Loucy (cell line): ENCODE data around the gene PLEKHG4B.

Source experiments
- H2AFZ ChIP-seq: fragments of 200-600 bp; sonication (generic); 2 replicates; pipeline ENCODE4 v1.6.0; 2016; ENCODE audit warnings: antibody characterized with exemption, mild to moderate bottlenecking, low read length, moderate library complexity
- H3F3A ChIP-seq: fragments of 200-600 bp; 2 replicates; pipeline ENCODE4 v1.6.0; 2016; ENCODE audit warnings: antibody characterized with exemption, low read depth, mild to moderate bottlenecking
- H3K27me3 ChIP-seq: fragments of 200-600 bp; sonication (generic); 2 replicates; pipeline ENCODE4 v1.6.1; 2014; ENCODE audit warnings: low read length, mild to moderate bottlenecking; ENCODE audit not compliant: insufficient read depth, poor library complexity, severe bottlenecking
- H3K36me3 ChIP-seq: fragments of 200-600 bp; sonication (generic); 2 replicates; pipeline ENCODE4 v1.6.1; 2016; ENCODE audit warnings: low read length; ENCODE audit not compliant: insufficient read depth
- H3K4me1 ChIP-seq: fragments of 200-600 bp; sonication (generic); 2 replicates; pipeline ENCODE4 v1.5.1; 2014; ENCODE audit warnings: low read length, mild to moderate bottlenecking; ENCODE audit not compliant: insufficient read depth, poor library complexity, severe bottlenecking
- H3K4me2 ChIP-seq: fragments of 200-600 bp; sonication (generic); 2 replicates; pipeline ENCODE4 v1.6.0; 2014; ENCODE audit warnings: antibody characterized with exemption, low read length, low read depth, mild to moderate bottlenecking; ENCODE audit not compliant: poor library complexity, severe bottlenecking
- H3K4me3 ChIP-seq: fragments of 200-600 bp; sonication (generic); 2 replicates; pipeline ENCODE4 v1.5.1; 2014; ENCODE audit warnings: low read length, mild to moderate bottlenecking, mixed read lengths; ENCODE audit not compliant: poor library complexity, severe bottlenecking
- H3K79me2 ChIP-seq: fragments of 200-600 bp; sonication (generic); 2 replicates; pipeline ENCODE4 v1.6.1; 2014; ENCODE audit warnings: low read length; ENCODE audit not compliant: insufficient read depth
- H3K9ac ChIP-seq: fragments of 200-600 bp; sonication (generic); 2 replicates; pipeline ENCODE4 v1.6.0; 2014; ENCODE audit warnings: mild to moderate bottlenecking, low read depth, low read length, moderate library complexity; ENCODE audit not compliant: poor library complexity, severe bottlenecking
- H3K9me2 ChIP-seq: fragments of 200-600 bp; sonication (generic); replicated peaks from 2 replicates; pipeline ENCODE4 v1.6.1; 2016; ENCODE audit warnings: low read depth, low read length, mixed read lengths
- H3K9me3 ChIP-seq: fragments of 200-600 bp; sonication (generic); 2 replicates; pipeline ENCODE4 v1.6.1; 2014; ENCODE audit warnings: mild to moderate bottlenecking, antibody characterized with exemption, low read length, low read depth; ENCODE audit not compliant: insufficient read depth
- H4K20me1 ChIP-seq: fragments of 200-600 bp; sonication (generic); 2 replicates; pipeline ENCODE4 v1.6.0; 2014; ENCODE audit warnings: antibody characterized with exemption, low read length, mild to moderate bottlenecking; ENCODE audit not compliant: insufficient read depth, poor library complexity, severe bottlenecking
- EZH2phosphoT487 ChIP-seq: fragments of 200-600 bp; IDR thresholded peaks from 2 replicates; pipeline ENCODE4 v1.6.1; 2018; ENCODE audit warnings: antibody characterized with exemption, mild to moderate bottlenecking, moderate library complexity, borderline replicate concordance
- TF ChIP-seq, protein P1 (sequence below): fragments of 200-600 bp; sonication (generic); conservative IDR thresholded peaks from 2 replicates; pipeline ENCODE4 v1.5.1; 2014; ENCODE audit warnings: mild to moderate bottlenecking, antibody characterized with exemption, low read length

PLEKHG4B gene

DNA sequence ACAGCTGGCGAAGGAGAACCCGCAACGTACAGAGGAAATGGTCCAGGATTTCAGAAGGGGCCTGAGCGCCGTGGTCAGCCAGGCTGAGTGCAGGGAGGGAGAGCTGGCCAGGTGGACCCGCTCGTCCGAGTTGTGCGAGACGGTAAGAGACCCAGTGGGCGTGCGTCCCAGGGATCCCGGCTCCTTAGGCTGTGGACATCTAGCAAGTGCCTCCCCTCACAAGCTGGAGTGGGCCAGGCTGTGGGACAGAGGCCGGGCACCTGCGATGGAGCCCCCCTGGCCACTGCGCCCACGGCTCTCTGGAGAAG, 69.8 kb downstream of the PLEKHG4B start:
- no peaks in the 10 kb centered on the region for H3K9me3 ChIP-seq
- H3F3A ChIP-seq, result no peaks in the 10 kb centered on the region; the same call in 1 of the 2 replicates
- no peaks in the 10 kb centered on the region for H3K36me3 ChIP-seq
- H3K9ac ChIP-seq, result no peak overlapping the region
- H3K27me3 ChIP-seq, result no peaks in the 10 kb centered on the region
- no peak overlapping the region for H3K4me2 ChIP-seq
- no peak overlapping the region for H3K4me3 ChIP-seq
- no peaks in the 10 kb centered on the region for H4K20me1 ChIP-seq
- H3K79me2 ChIP-seq, result no peaks in the 10 kb centered on the region
- TF ChIP-seq, protein P1, sequence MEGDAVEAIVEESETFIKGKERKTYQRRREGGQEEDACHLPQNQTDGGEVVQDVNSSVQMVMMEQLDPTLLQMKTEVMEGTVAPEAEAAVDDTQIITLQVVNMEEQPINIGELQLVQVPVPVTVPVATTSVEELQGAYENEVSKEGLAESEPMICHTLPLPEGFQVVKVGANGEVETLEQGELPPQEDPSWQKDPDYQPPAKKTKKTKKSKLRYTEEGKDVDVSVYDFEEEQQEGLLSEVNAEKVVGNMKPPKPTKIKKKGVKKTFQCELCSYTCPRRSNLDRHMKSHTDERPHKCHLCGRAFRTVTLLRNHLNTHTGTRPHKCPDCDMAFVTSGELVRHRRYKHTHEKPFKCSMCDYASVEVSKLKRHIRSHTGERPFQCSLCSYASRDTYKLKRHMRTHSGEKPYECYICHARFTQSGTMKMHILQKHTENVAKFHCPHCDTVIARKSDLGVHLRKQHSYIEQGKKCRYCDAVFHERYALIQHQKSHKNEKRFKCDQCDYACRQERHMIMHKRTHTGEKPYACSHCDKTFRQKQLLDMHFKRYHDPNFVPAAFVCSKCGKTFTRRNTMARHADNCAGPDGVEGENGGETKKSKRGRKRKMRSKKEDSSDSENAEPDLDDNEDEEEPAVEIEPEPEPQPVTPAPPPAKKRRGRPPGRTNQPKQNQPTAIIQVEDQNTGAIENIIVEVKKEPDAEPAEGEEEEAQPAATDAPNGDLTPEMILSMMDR, result no peak
- TF ChIP-seq EZH2phosphoT487, result no peak
- H2AFZ ChIP-seq, result no peak overlapping the region
- H3K9me2 ChIP-seq, result no peaks in the 10 kb centered on the region
- H3K4me1 ChIP-seq, result peaks cover 35% of the 10 kb centered on the region

DNA sequence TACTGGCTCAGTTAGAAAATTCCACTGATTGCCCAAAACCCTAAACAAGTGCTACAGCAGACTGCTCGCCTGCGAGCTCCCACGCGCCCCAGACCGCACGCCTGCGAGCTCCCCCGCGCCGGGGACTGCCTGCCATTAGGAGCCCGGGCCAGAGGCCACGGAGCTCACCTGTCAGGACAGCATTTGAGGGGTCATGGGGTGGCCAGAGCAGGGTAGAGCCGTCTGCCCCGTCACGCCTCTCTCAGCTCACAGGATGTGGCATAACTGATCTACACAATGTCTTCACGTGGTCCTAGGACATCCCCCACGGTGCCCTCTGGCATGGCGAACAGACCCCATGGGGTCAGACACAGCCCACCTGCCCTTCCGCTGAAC, 70.2 kb downstream of the PLEKHG4B start:
- H2AFZ ChIP-seq, result no peak overlapping the region

DNA sequence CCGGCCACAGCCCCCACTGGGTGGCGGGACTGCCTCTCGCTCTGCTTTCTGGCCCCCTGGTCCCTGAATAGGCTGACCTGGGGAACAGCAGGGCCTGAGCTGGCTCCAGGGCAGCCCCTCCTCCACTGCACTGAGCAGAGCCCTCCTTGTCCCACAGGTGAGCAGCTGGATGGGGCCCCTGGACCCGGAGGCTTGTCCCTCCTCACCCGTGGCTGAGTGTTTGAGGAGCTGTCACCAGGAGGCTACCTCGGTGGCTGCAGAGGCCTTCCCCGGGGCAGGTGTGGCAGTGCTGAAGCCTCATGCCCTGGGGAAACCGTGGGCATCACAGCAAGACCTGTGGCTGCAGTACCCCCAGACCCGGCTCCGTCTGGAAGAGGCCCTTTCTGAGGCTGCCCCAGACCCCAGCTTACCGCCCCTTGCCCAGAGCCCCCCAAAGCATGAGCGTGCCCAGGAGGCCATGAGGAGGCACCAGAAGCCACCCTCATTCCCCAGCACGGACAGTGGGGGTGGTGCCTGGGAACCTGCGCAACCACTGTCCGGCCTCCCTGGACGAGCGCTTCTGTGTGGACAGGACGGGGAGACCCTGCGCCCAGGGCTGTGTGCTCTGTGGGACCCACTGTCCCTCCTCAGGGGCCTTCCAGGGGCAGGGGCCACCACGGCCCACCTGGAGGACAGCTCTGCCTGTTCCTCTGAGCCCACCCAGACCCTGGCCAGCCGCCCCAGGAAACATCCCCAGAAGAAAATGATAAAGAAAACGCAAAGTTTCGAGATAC, 70.8 kb downstream of the PLEKHG4B start:
- H3K4me2 ChIP-seq, result peak overlapping the region; percentile 49
- no peak overlapping the region for H3K4me3 ChIP-seq
- TF ChIP-seq, protein P1, result no peak
- no peak for TF ChIP-seq EZH2phosphoT487
- H3K9me3 ChIP-seq, result no peaks in the 10 kb centered on the region
- no peaks in the 10 kb centered on the region; the same call in 1 of the 2 replicates for H3F3A ChIP-seq
- no peaks in the 10 kb centered on the region for H3K36me3 ChIP-seq
- H3K9me2 ChIP-seq, result no peaks in the 10 kb centered on the region
- no peak overlapping the region for H3K9ac ChIP-seq
- H3K79me2 ChIP-seq, result no peaks in the 10 kb centered on the region
- no peak overlapping the region for H2AFZ ChIP-seq
- no peaks in the 10 kb centered on the region for H4K20me1 ChIP-seq
- no peaks in the 10 kb centered on the region for H3K27me3 ChIP-seq
- peaks cover 35% of the 10 kb centered on the region for H3K4me1 ChIP-seq

More for the DNA sequence above, 70.2 kb downstream of the PLEKHG4B start:
- no peaks in the 10 kb centered on the region for H3K36me3 ChIP-seq
- no peaks in the 10 kb centered on the region; the same call in 1 of the 2 replicates for H3F3A ChIP-seq
- TF ChIP-seq EZH2phosphoT487, result no peak
- TF ChIP-seq, protein P1, result no peak
- no peaks in the 10 kb centered on the region for H4K20me1 ChIP-seq
- peaks cover 35% of the 10 kb centered on the region for H3K4me1 ChIP-seq
- peak overlapping the region; percentile 49 for H3K4me2 ChIP-seq
- H3K9me3 ChIP-seq, result no peaks in the 10 kb centered on the region
- no peak overlapping the region for H3K4me3 ChIP-seq
- no peaks in the 10 kb centered on the region for H3K27me3 ChIP-seq
- H3K79me2 ChIP-seq, result no peaks in the 10 kb centered on the region
- H3K9me2 ChIP-seq, result no peaks in the 10 kb centered on the region
- H3K9ac ChIP-seq, result no peak overlapping the region
